GM12878 (cell line): ENCODE data around the gene MALT1.

Source experiments
- EGR1 ChIP-seq, 2 experiments: IDR thresholded peaks; 1 replicate in 1 of 2; 2 replicates in 1 of 2; pipeline ENCODE4 v1.6.1; 2011 to 2012; ENCODE audit warnings: low read depth in 2 of 2, low read length in 2 of 2, borderline replicate concordance in 1 of 2, mild to moderate bottlenecking in 1 of 2, moderate library complexity in 1 of 2
- POLR2A ChIP-seq: IDR thresholded peaks from 2 replicates; pipeline ENCODE4 v1.6.1; 2011; ENCODE audit warnings: low read depth, mild to moderate bottlenecking, low read length
- TF ChIP-seq, protein P1 (sequence below): IDR thresholded peaks from 2 replicates; pipeline ENCODE4 v1.6.1; 2012; ENCODE audit warnings: low read depth, low read length, improper control_type of control experiment
- TF ChIP-seq, protein P2 (sequence below), 3 experiments: IDR thresholded peaks in 2 of 3; conservative IDR thresholded peaks in 1 of 3; 2 replicates each; pipeline ENCODE4 v1.5.1; 2011; ENCODE audit warnings: low read depth in 3 of 3, low read length in 3 of 3, mild to moderate bottlenecking in 3 of 3, control low read depth in 2 of 3, moderate library complexity in 2 of 3, inconsistent platforms in 1 of 3, mixed read lengths in 1 of 3; ENCODE audit not compliant: control insufficient read depth in 2 of 3, insufficient read depth in 1 of 3; ENCODE audit errors: extremely low read depth in 1 of 3

DNA sequence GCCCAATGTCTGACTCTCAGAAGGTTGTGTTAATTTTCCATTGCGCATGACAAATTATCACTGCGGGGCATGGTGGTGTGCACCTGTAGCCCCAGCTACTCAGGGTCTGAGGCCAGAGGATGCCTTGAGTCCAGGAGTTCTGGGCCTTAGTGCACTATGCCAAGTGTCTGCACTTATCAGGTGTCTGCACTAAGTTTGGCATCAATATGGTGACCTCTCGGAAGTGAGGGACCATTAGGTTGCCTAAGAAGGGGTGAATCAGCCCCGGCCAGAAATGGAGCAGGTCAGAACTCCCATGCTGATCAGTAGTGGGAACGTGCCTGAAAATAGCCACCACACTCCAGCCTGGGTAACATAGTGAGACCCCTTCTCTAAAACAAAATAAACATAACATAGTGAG, 131.7 kb downstream of the MALT1 start:
- no peak for TF ChIP-seq EGR1 (IDR thresholded peaks at IDR 0.05; ENCODE audit: borderline replicate concordance in 1 of 2, low read depth in 2 of 2, low read length in 2 of 2)
- TF ChIP-seq, protein P1, sequence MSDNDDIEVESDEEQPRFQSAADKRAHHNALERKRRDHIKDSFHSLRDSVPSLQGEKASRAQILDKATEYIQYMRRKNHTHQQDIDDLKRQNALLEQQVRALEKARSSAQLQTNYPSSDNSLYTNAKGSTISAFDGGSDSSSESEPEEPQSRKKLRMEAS, result no peak
- no peak for TF ChIP-seq POLR2A
- TF ChIP-seq, protein P2, sequence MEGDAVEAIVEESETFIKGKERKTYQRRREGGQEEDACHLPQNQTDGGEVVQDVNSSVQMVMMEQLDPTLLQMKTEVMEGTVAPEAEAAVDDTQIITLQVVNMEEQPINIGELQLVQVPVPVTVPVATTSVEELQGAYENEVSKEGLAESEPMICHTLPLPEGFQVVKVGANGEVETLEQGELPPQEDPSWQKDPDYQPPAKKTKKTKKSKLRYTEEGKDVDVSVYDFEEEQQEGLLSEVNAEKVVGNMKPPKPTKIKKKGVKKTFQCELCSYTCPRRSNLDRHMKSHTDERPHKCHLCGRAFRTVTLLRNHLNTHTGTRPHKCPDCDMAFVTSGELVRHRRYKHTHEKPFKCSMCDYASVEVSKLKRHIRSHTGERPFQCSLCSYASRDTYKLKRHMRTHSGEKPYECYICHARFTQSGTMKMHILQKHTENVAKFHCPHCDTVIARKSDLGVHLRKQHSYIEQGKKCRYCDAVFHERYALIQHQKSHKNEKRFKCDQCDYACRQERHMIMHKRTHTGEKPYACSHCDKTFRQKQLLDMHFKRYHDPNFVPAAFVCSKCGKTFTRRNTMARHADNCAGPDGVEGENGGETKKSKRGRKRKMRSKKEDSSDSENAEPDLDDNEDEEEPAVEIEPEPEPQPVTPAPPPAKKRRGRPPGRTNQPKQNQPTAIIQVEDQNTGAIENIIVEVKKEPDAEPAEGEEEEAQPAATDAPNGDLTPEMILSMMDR (IDR thresholded peaks at IDR 0.05 in 2 of 3, conservative IDR thresholded peaks at IDR 0.05 in 1 of 3; ENCODE audit: control insufficient read depth in 2 of 3, extremely low read depth in 1 of 3, insufficient read depth in 1 of 3, low read depth in 3 of 3, low read length in 3 of 3), result no peak
